HUES48 (cell line): Measurements from ENCODE around the gene GUCY1A1.

Experiments used
- H3K27ac ChIP-seq: one replicate; pipeline ENCODE4 v1.7.0; 2013; ENCODE audit warnings: low read depth, low read length, inconsistent platforms
- H3K27me3 ChIP-seq: 2 replicates; pipeline ENCODE4 v1.6.1; 2013; ENCODE audit warnings: mild to moderate bottlenecking, low read length; ENCODE audit not compliant: control insufficient read depth, insufficient read depth
- H3K36me3 ChIP-seq: 2 replicates; pipeline ENCODE4 v1.6.1; 2013; ENCODE audit warnings: low read length; ENCODE audit not compliant: control insufficient read depth, insufficient read depth
- H3K4me1 ChIP-seq: 2 replicates; pipeline ENCODE4 v1.6.1; 2013; ENCODE audit warnings: mild to moderate bottlenecking, low read length; ENCODE audit not compliant: control insufficient read depth, insufficient read depth
- H3K4me3 ChIP-seq: 2 replicates; pipeline ENCODE4 v1.5.1; 2013; ENCODE audit warnings: mild to moderate bottlenecking, low read depth, low read length
- H3K9ac ChIP-seq: 2 replicates; pipeline ENCODE4 v1.6.1; 2013; ENCODE audit warnings: mild to moderate bottlenecking, low read depth, low read length, moderate library complexity
- H3K9me3 ChIP-seq: 2 replicates; pipeline ENCODE4 v1.6.1; 2013; ENCODE audit warnings: low read length; ENCODE audit not compliant: control insufficient read depth, insufficient read depth

Gene GUCY1A1

GRCh38 chr4:155709918-155710317 is 43.3 kb downstream of the GUCY1A1 start:
- Histone ChIP-seq H3K27ac (no peak overlapping the region), H3K4me3 (no peak overlapping the region), H3K4me1 (no peaks in the 10 kb centered on the region), H3K27me3 (no peaks in the 10 kb centered on the region), H3K9ac (no peak overlapping the region), H3K36me3 (no peaks in the 10 kb centered on the region), H3K9me3 (no peaks in the 10 kb centered on the region)

GRCh38 chr4:155711556-155711955 is 44.9 kb downstream of the GUCY1A1 start:
- H3K27ac ChIP-seq = no peak overlapping the region
- H3K36me3 ChIP-seq = no peaks in the 10 kb centered on the region
- no peak overlapping the region for H3K4me3 ChIP-seq
- H3K27me3 ChIP-seq = no peaks in the 10 kb centered on the region
- no peaks in the 10 kb centered on the region for H3K4me1 ChIP-seq
- no peak overlapping the region for H3K9ac ChIP-seq
- H3K9me3 ChIP-seq = no peaks in the 10 kb centered on the region

GRCh38 chr4:155712846-155713245 is 46.2 kb downstream of the GUCY1A1 start:
- H3K9me3 ChIP-seq = no peaks in the 10 kb centered on the region
- H3K4me3 ChIP-seq = no peak overlapping the region
- no peak overlapping the region for H3K27ac ChIP-seq
- no peaks in the 10 kb centered on the region for H3K27me3 ChIP-seq
- H3K36me3 ChIP-seq = no peaks in the 10 kb centered on the region
- no peak overlapping the region for H3K9ac ChIP-seq
- H3K4me1 ChIP-seq = no peaks in the 10 kb centered on the region

GRCh38 chr4:155713911-155714310 is 47.3 kb downstream of the GUCY1A1 start:
- H3K36me3 ChIP-seq = no peaks in the 10 kb centered on the region
- no peaks in the 10 kb centered on the region for H3K9me3 ChIP-seq
- no peak overlapping the region for H3K4me3 ChIP-seq
- H3K27ac ChIP-seq = no peak overlapping the region
- H3K27me3 ChIP-seq = no peaks in the 10 kb centered on the region
- H3K4me1 ChIP-seq = no peaks in the 10 kb centered on the region
- no peak overlapping the region for H3K9ac ChIP-seq

- Histone ChIP-seq H3K27ac (no peak overlapping the region), H3K4me3 (no peak overlapping the region)
Observed at GRCh38 chr4:155722336-155722735, 55.7 kb downstream of the GUCY1A1 start.

GRCh38 chr4:155722816-155723499 is 56.3 kb downstream of the GUCY1A1 start:
- no peak overlapping the region for H3K27ac ChIP-seq
- H3K4me1 ChIP-seq = peaks cover 7% of the 10 kb centered on the region; the same call in 1 of the 2 replicates
- no peaks in the 10 kb centered on the region for H3K27me3 ChIP-seq
- no peak overlapping the region for H3K9ac ChIP-seq
- no peaks in the 10 kb centered on the region for H3K9me3 ChIP-seq
- no peak overlapping the region for H3K4me3 ChIP-seq
- H3K36me3 ChIP-seq = no peaks in the 10 kb centered on the region

More at GRCh38 chr4:155722336-155722735, 55.7 kb downstream of the GUCY1A1 start:
- Histone ChIP-seq H3K9ac (no peak overlapping the region), H3K36me3 (no peaks in the 10 kb centered on the region), H3K9me3 (no peaks in the 10 kb centered on the region), H3K4me1 (peaks cover 7% of the 10 kb centered on the region; the same call in 1 of the 2 replicates), H3K27me3 (no peaks in the 10 kb centered on the region)

- peaks cover 7% of the 10 kb centered on the region; the same call in 1 of the 2 replicates for H3K4me1 ChIP-seq
- H3K36me3 ChIP-seq = no peaks in the 10 kb centered on the region
- no peak overlapping the region for H3K4me3 ChIP-seq
- no peaks in the 10 kb centered on the region for H3K9me3 ChIP-seq
- no peaks in the 10 kb centered on the region for H3K27me3 ChIP-seq
- no peak overlapping the region for H3K9ac ChIP-seq
- H3K27ac ChIP-seq = no peak overlapping the region
Observed at GRCh38 chr4:155724731-155725130, 58.1 kb downstream of the GUCY1A1 start.

- H3K9me3 ChIP-seq = no peaks in the 10 kb centered on the region
- no peak overlapping the region for H3K4me3 ChIP-seq
- H3K27ac ChIP-seq = no peak overlapping the region
- no peaks in the 10 kb centered on the region for H3K27me3 ChIP-seq
- H3K36me3 ChIP-seq = no peaks in the 10 kb centered on the region
- H3K9ac ChIP-seq = no peak overlapping the region
- no peaks in the 10 kb centered on the region for H3K4me1 ChIP-seq
Observed at GRCh38 chr4:155734065-155734464, 67.4 kb downstream of the GUCY1A1 start.

- H3K4me3 ChIP-seq = no peak overlapping the region
Observed at GRCh38 chr4:155734951-155735350, 68.3 kb downstream of the GUCY1A1 start.

GRCh38 chr4:155735496-155735895 is 68.8 kb downstream of the GUCY1A1 start:
- H3K27ac ChIP-seq = no peak overlapping the region
- no peaks in the 10 kb centered on the region for H3K4me1 ChIP-seq
- no peaks in the 10 kb centered on the region for H3K9me3 ChIP-seq
- no peak overlapping the region for H3K4me3 ChIP-seq
- H3K9ac ChIP-seq = no peak overlapping the region
- H3K36me3 ChIP-seq = no peaks in the 10 kb centered on the region
- H3K27me3 ChIP-seq = no peaks in the 10 kb centered on the region

More at GRCh38 chr4:155734951-155735350, 68.3 kb downstream of the GUCY1A1 start:
- H3K4me1 ChIP-seq = no peaks in the 10 kb centered on the region
- H3K27me3 ChIP-seq = no peaks in the 10 kb centered on the region
- H3K9me3 ChIP-seq = no peaks in the 10 kb centered on the region
- H3K36me3 ChIP-seq = no peaks in the 10 kb centered on the region
- no peak overlapping the region for H3K9ac ChIP-seq
- H3K27ac ChIP-seq = no peak overlapping the region

- H3K9ac ChIP-seq = no peak overlapping the region
- H3K4me1 ChIP-seq = no peaks in the 10 kb centered on the region
- no peaks in the 10 kb centered on the region for H3K9me3 ChIP-seq
- no peak overlapping the region for H3K4me3 ChIP-seq
- H3K27ac ChIP-seq = no peak overlapping the region
- no peaks in the 10 kb centered on the region for H3K27me3 ChIP-seq
- H3K36me3 ChIP-seq = no peaks in the 10 kb centered on the region
Observed at GRCh38 chr4:155738548-155738947, 71.9 kb downstream of the GUCY1A1 start.
